HCT116 (cell line): Measurements from ENCODE around the gene ELAVL3. TPM values are rescaled to one million over a fixed set of nuclear protein-coding genes. Genes with fewer than 3 reads are reported as not detected.
A peak's percentile ranks its signal among the peaks of the same experiment; 100 is the strongest.

Experiments used
- ATAC-seq: fragments of 200-7000 bp; cut with Tn5 transposase; 2 replicates; pipeline ENCODE4 v1.9.1; 2020; ENCODE audit warnings: mild to moderate bottlenecking, moderate library complexity
- BruUV-seq: library from RNA; stranded (reverse); fragments of 400-500 nt; replicated peaks from 2 replicates; lab custom pipeline; 2021; lab: Mats Ljungman, UMichigan
- CTCF ChIA-PET: fragments of 300-600 bp; sonication (Branson Sonifier 250); formaldehyde crosslinking; loops from one replicate; lab custom pipeline; 2021; ENCODE audit warnings: antibody characterized with exemption; lab: Charles Lee
- POLR2A ChIA-PET: fragments of 300-600, 350-600 bp; sonication (Branson Sonifier 250); formaldehyde crosslinking; loops from one replicate; lab custom pipeline; 2021; ENCODE audit warnings: antibody characterized with exemption; lab: Charles Lee
- RAD21 ChIA-PET, 2 experiments: fragments of 300-600 bp; sonication (Branson Sonifier 250); formaldehyde crosslinking; loops; one replicate each; lab custom pipeline; 2023; ENCODE audit warnings: low total read pairs in 2 of 2; ENCODE audit not compliant: uncharacterized antibody in 2 of 2, unreplicated experiment in 2 of 2, low non-redundant PET in 1 of 2; lab: Charles Lee
- DNase-seq: peaks from one replicate; pipeline ENCODE4 v3.0.0-alpha.2; 2010; ENCODE audit warnings: low read depth, low spot score
- H2AFZ ChIP-seq: fragments of 200-600 bp; shearing (Covaris generic), sonication (generic); 2 replicates; pipeline ENCODE4 v1.6.1; 2017; ENCODE audit warnings: low read depth, mixed run types, mixed read lengths, antibody characterized with exemption, low read length; ENCODE audit not compliant: poor library complexity, severe bottlenecking
- H3K27ac ChIP-seq: 2 replicates; pipeline ENCODE4 v1.5.1; 2012; ENCODE audit warnings: low read depth, low read length
- H3K27me3 ChIP-seq: fragments of 200-600 bp; sonication (generic); 2 replicates; pipeline ENCODE4 v1.6.1; 2016; ENCODE audit warnings: mixed run types, low read length, mixed read lengths; ENCODE audit not compliant: insufficient read depth
- H3K36me3 ChIP-seq, 2 experiments: fragments of 200-500 bp in 1 of 2; fragments of 200-600 bp in 1 of 2; sonication (Bioruptor generic) in 1 of 2; sonication (generic) in 1 of 2; 2 replicates each; pipeline versions ENCODE4 v1.5.1 to v1.6.1; 2014 to 2016; ENCODE audit warnings: low read length in 2 of 2, inconsistent platforms in 1 of 2, mixed read lengths in 1 of 2, mixed run types in 1 of 2; ENCODE audit not compliant: insufficient read depth in 2 of 2, control insufficient read depth in 1 of 2
- H3K4me1 ChIP-seq, 2 experiments: fragments of 200-600 bp in 1 of 2; sonication (generic) in 1 of 2; 2 replicates each; pipeline versions ENCODE4 v1.5.1 to v1.6.1; 2012 to 2017; ENCODE audit warnings: low read length in 2 of 2, inconsistent platforms in 1 of 2, mild to moderate bottlenecking in 1 of 2, mixed read lengths in 1 of 2, mixed run types in 1 of 2, moderate library complexity in 1 of 2; ENCODE audit not compliant: insufficient read depth in 2 of 2, control insufficient read depth in 1 of 2
- H3K4me2 ChIP-seq: fragments of 200-600 bp; sonication (generic); 2 replicates; pipeline ENCODE4 v1.6.1; 2017; ENCODE audit warnings: mixed run types, low read length, mixed read lengths
- H3K4me3 ChIP-seq, 2 experiments: fragments of 200-600 bp in 1 of 2; sonication (generic) in 1 of 2; replicated peaks in 1 of 2; 2 replicates each; pipeline ENCODE4 v1.5.1; 2011 to 2016; ENCODE audit warnings: low read length in 2 of 2, control low read depth in 1 of 2, low read depth in 1 of 2, mild to moderate bottlenecking in 1 of 2, mixed read lengths in 1 of 2, mixed run types in 1 of 2
- H3K79me2 ChIP-seq: fragments of 200-600 bp; sonication (generic); 2 replicates; pipeline ENCODE4 v1.6.1; 2017; ENCODE audit warnings: mild to moderate bottlenecking, mixed run types, low read length, moderate library complexity, mixed read lengths; ENCODE audit not compliant: insufficient read depth
- H3K9ac ChIP-seq: fragments of 200-600 bp; sonication (generic); 2 replicates; pipeline ENCODE4 v1.6.1; 2016; ENCODE audit warnings: low read length, mixed read lengths
- H3K9me2 ChIP-seq: fragments of 200-600 bp; sonication (generic), shearing (Covaris generic); 2 replicates; pipeline ENCODE4 v1.6.1; 2017; ENCODE audit warnings: mixed run types, mild to moderate bottlenecking, moderate library complexity; ENCODE audit not compliant: insufficient read depth
- H3K9me3 ChIP-seq, 2 experiments: fragments of 200-500 bp in 1 of 2; fragments of 200-600 bp in 1 of 2; sonication (Bioruptor generic) in 1 of 2; sonication (generic) in 1 of 2; 2 replicates each; pipeline ENCODE4 v1.6.1; 2014 to 2017; ENCODE audit warnings: low read length in 2 of 2, mixed read lengths in 2 of 2, inconsistent platforms in 1 of 2, low read depth in 1 of 2, mild to moderate bottlenecking in 1 of 2, mixed run types in 1 of 2, moderate library complexity in 1 of 2; ENCODE audit not compliant: control insufficient read depth in 1 of 2, insufficient read depth in 1 of 2
- H4K20me1 ChIP-seq: fragments of 200-600 bp; sonication (generic), shearing (Covaris generic); 2 replicates; pipeline ENCODE4 v1.6.1; 2017; ENCODE audit warnings: mixed run types, mild to moderate bottlenecking, moderate library complexity; ENCODE audit not compliant: insufficient read depth
- ATF3 ChIP-seq: IDR thresholded peaks from 2 replicates; pipeline ENCODE4 v1.6.1; 2012
- CBX3 ChIP-seq: IDR thresholded peaks from 2 replicates; pipeline ENCODE4 v1.6.1; 2012; ENCODE audit warnings: low read depth
- CEBPB ChIP-seq: IDR thresholded peaks from 2 replicates; pipeline ENCODE4 v1.6.1; 2012; ENCODE audit warnings: low read depth
- EGR1 ChIP-seq: IDR thresholded peaks from 2 replicates; pipeline ENCODE4 v1.6.1; 2012; ENCODE audit warnings: low read depth
- EZH2 ChIP-seq: fragments of 200-600 bp; sonication (generic); IDR thresholded peaks from 2 replicates; pipeline ENCODE4 v1.6.1; 2017; ENCODE audit warnings: antibody characterized with exemption, mixed run types
- EZH2phosphoT487 ChIP-seq: fragments of 200-600 bp; IDR thresholded peaks from 2 replicates; pipeline ENCODE4 v1.6.1; 2018; ENCODE audit warnings: antibody characterized with exemption, borderline replicate concordance
- FOSL1 ChIP-seq: IDR thresholded peaks from 2 replicates; pipeline ENCODE4 v1.6.1; 2012; ENCODE audit warnings: low read depth
- JUND ChIP-seq: IDR thresholded peaks from 2 replicates; pipeline ENCODE4 v1.6.1; 2012
- MAX ChIP-seq: IDR thresholded peaks from 2 replicates; pipeline ENCODE4 v1.6.1; 2012
- POLR2A ChIP-seq: IDR thresholded peaks from 2 replicates; pipeline ENCODE4 v1.7.0; 2011; ENCODE audit warnings: borderline replicate concordance; ENCODE audit not compliant: insufficient read depth, insufficient read length; ENCODE audit errors: extremely low read depth
- POLR2AphosphoS5 ChIP-seq: IDR thresholded peaks from 2 replicates; pipeline ENCODE4 v1.6.1; 2011; ENCODE audit warnings: mild to moderate bottlenecking, low read depth, low read length, moderate library complexity
- RAD21 ChIP-seq: IDR thresholded peaks from 2 replicates; pipeline ENCODE4 v1.6.1; 2012; ENCODE audit warnings: low read depth, mild to moderate bottlenecking
- REST ChIP-seq: IDR thresholded peaks from 2 replicates; pipeline ENCODE4 v1.6.1; 2012; ENCODE audit warnings: low read depth
- SIN3A ChIP-seq: IDR thresholded peaks from 2 replicates; pipeline ENCODE4 v1.6.1; 2012; ENCODE audit warnings: low read depth
- SRF ChIP-seq: IDR thresholded peaks from 2 replicates; pipeline ENCODE4 v1.6.1; 2012; ENCODE audit warnings: low read depth
- TCF7L2 ChIP-seq: IDR thresholded peaks from 2 replicates; pipeline ENCODE4 v1.7.0; 2011; ENCODE audit warnings: borderline replicate concordance, inconsistent platforms; ENCODE audit not compliant: insufficient read depth, insufficient read length; ENCODE audit errors: extremely low read depth
- ZBTB33 ChIP-seq: IDR thresholded peaks from 2 replicates; pipeline ENCODE4 v1.6.1; 2011; ENCODE audit warnings: mild to moderate bottlenecking, low read length, moderate library complexity; ENCODE audit not compliant: insufficient replicate concordance; ENCODE audit errors: extremely low read depth
- ZNF274 ChIP-seq: fragments of 200-500 bp; sonication (Bioruptor generic); IDR thresholded peaks from 2 replicates; pipeline ENCODE4 v1.6.1; 2014; ENCODE audit warnings: mild to moderate bottlenecking, low read depth, low read length, inconsistent platforms
- intact Hi-C: fragments of 100-400 bp; cut with micrococcal nuclease; formaldehyde crosslinking; loops from 2 replicates; pipeline ENCODE4 v1.10.0; 2022
- total RNA-seq: library from RNA; stranded (reverse); gene quantifications from one replicate; pipeline ENCODE4 v1.2.1, GENCODE V29; 2021; ENCODE audit not compliant: unreplicated experiment

ELAVL3 gene
- total RNA-seq, 1 experiment from 2014 or later, result 0.05 TPM

GRCh38 chr19:11435057-11435832 lies 45.6 kb downstream of the ELAVL3 start, which contains the start of the genes ODAD3 and PRKCSH:
Gene ODAD3, minus strand, starts transcription at chr19:11435121. Its CDS starts 105 bp downstream, at chr19:11435016.
Gene PRKCSH, plus strand, starts transcription at chr19:11435635. Its CDS starts 483 bp downstream, at chr19:11436118.
- ChIA-PET POLR2A (interaction anchor here (0.6 to 1.4 kb wide), 5 partner anchors 15 to 60 kb away, joined by 3 to 9 read pairs (median 6); partner anchors contain the start of genes EPOR and RGL3), RAD21 (interaction anchor here (0.6 to 1.4 kb wide), 3 partner anchors 52 to 54 kb away, joined by 3 read pairs; no protein-coding TSS in a partner anchor), CTCF (interaction anchor here (0.6 to 1.6 kb wide), 17 partner anchors 9 to 185 kb away, joined by 3 to 48 read pairs (median 5); partner anchors contain the start of genes ELOF1, EPOR, RGL3 and SWSAP1)
- Histone ChIP-seq H3K9me2 (no peaks in the 10 kb centered on the region), H3K27me3 (no peaks in the 10 kb centered on the region), H3K4me1 (peaks cover 11 to 17% of the 10 kb centered on the region in 2 experiments), H3K79me2 (peaks cover 30% of the 10 kb centered on the region), H4K20me1 (no peaks in the 10 kb centered on the region), H3K9me3 (no peaks in the 10 kb centered on the region), H3K9ac (peak within 1 kb of the TSS; percentile 98), H3K4me2 (peak within 1 kb of the TSS; percentile 98), H3K4me3 (peak within 1 kb of the TSS; percentile 70 to 98), H2AFZ (peak within 1 kb of the TSS; percentile 86), H3K36me3 (peaks cover 15 to 16% of the 10 kb centered on the region in 2 experiments; a peak in 3 of 4 replicates), H3K27ac (peak within 1 kb of the TSS; percentile 70)
- BruUV-seq, result no TSS peak
- ATAC-seq, result peak; percentile 91
- intact Hi-C loops, result loop anchor here (1.0 to 5.0 kb wide), 2 partner anchors 54 to 143 kb away; no protein-coding TSS in a partner anchor
- DNase-seq, result peak; percentile 99
- no peak for TF ChIP-seq FOSL1
- no peak for TF ChIP-seq ZNF274
- TF ChIP-seq EZH2phosphoT487, result no peak
- peak; percentile 59 for TF ChIP-seq POLR2A
- TF ChIP-seq RAD21, result no peak; the same call in 1 of the 2 replicates
- TF ChIP-seq POLR2AphosphoS5, result peak; percentile 84
- no peak; the same call in 1 of the 2 replicates for TF ChIP-seq SIN3A
- TF ChIP-seq ZBTB33, result no peak
- no peak for TF ChIP-seq CBX3
- peak; percentile 22 for TF ChIP-seq TCF7L2
- TF ChIP-seq CEBPB, result no peak
- TF ChIP-seq REST, result no peak
- TF ChIP-seq JUND, result no peak
- peak; percentile 55; the same call in 1 of the 2 replicates for TF ChIP-seq MAX
- TF ChIP-seq EZH2, result no peak
- TF ChIP-seq SRF, result no peak
- TF ChIP-seq ATF3, result no peak
- peak; percentile 99 for TF ChIP-seq EGR1
